SIG-M5 treated with dmso at 0.1 percent for 504 hours (cell line): ENCODE results near the gene PRKN.

Source experiments
- DNase-seq: peaks from one replicate; lab custom pipeline; 2025; ENCODE audit not compliant: unreplicated experiment; lab: John Stamatoyannopoulos, UW

The PRKN gene

DNA sequence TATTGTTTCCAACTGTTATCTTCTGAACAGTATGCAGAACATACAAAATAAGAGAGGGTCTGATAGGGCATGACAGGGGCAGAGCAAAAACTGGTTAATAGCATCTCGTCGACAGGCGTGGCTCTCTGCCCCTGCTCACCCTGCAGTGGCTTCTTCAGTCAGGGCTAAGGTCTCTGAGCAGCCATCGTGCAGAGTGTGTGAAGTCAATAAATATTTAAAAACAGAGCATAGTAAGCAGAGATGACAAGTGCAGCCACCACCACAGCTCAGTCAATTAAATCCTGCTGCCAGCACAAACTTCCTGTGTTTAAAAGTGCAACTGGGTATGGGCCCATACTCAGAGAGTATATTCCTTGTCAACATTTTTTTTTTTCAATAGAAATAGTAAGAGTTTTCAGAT is 1080.3 kb downstream of the PRKN start:
- DNase-seq, result no peak

DNA sequence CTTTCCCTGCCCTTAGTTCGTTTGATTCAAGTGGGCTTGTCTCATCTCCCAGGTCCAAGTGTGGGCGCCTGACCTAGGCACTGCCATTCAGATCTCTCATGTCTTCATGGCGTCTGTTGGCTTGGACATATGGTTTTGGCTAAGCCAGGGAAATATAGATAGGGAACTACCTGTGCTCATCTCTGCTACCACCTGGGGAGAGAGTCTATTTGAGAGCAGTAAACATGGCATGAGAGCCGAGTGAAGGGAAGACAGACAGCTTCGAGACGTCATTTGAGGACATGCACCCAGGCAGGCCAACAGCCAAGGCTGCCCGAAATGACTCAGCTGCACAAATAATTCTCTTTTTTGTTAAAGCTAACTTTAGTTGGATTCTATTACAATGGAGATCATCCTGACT is 1083.0 kb downstream of the PRKN start:
- DNase-seq, result no peak

DNA sequence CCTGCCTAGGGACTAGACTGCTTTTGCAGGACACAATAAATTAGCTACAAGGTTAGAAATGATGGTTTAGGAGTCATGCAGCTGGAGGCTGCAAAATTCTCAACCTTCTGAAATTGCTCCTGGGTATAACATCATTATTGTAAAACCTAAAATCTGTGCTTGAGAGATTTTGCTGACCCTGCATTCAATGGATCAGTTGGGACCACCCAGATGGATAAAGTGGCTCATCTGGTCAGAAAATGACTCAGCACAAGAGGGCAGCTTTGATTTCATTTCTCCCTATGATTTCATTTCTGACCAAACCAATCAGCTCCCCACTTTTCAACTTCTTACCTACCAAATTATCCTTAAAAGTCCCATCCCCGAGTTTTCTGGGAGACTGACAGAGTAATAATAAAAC is 1086.4 kb downstream of the PRKN start:
- no peak for DNase-seq

DNA sequence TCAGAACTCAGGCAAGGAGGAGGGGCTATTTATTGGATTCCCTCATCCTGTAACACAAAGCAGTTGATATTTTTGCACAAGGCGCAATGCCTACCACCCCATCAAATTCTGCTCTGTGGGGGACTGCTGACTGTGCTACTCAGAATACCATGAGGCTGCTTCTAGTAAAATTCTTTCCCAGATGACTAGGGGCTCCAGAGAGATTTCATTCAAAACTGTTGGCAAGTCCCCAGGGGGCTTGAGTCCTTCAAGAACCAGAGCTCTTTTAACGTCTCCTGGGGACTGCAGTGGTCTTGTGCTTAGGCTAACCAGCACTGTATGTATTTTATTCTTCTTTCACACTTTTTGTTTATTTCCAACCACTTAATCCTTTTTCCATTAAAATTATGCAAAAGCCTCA is 1087.8 kb downstream of the PRKN start:
- DNase-seq, result no peak

DNA sequence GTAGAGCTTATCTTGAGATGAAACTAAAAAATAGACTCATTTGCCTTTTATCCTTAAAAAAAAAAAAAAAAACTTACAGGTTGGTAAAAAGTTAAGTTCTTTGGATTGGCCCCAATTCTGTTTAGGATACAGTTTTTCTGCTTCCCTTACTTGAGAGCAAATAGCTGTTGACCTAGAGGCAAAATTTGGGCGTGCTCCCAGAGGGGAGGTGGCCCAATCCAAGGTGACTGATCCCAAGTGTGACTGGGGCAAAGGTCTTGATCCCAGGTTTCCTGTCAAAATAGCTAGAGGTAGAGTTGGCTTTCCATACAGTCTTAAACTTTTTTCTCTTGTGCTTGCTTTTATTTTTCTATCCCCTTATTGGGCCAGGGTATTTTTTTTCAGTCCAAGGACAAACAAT is 1089.9 kb downstream of the PRKN start:
- no peak for DNase-seq

DNA sequence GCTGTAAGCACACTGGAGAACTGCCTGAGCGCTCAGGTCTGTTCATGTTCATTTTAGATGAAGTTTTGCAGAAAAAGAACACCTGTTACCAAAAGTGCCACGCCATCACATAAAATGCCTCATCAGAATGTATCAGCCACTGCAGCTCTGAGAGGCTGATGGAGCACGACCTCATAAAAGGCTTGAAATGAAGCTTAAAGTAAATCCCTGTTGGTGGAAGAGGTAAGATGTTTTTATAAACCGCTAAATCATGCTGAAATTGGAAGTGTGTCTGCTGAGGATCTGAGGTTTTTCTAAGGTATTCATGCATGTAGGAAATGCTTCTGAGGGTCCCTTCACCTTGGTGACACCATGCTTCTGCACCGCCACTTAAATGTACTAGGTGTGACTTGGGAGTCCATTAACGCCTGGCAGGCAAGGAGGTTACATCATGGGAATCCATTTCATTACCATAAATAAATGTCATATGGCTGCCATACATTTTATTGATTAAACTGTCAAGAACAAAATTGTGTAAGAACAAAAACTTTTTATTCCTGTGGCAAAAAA is 1090.6 kb downstream of the PRKN start:
- DNase-seq, result no peak

DNA sequence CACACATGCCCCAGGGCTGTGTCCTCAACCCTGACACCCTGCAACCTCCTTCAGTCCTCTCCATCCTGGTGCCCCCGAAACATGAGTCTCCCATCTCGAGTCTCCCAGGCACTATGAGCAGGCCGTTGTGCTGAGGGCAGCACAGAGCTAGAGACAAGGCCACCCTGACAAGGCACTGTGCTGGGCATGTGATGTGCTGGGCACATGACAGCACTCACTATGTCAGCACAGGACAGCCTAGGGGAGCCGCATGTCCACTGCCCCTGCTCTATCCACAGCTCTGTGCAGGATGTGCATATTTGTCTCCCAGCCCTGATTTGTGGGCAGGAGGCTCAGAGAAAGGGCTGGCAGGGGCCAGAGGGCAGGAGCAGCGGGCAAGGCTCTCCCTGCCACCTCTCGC is 1091.6 kb downstream of the PRKN start:
- no peak for DNase-seq

DNA sequence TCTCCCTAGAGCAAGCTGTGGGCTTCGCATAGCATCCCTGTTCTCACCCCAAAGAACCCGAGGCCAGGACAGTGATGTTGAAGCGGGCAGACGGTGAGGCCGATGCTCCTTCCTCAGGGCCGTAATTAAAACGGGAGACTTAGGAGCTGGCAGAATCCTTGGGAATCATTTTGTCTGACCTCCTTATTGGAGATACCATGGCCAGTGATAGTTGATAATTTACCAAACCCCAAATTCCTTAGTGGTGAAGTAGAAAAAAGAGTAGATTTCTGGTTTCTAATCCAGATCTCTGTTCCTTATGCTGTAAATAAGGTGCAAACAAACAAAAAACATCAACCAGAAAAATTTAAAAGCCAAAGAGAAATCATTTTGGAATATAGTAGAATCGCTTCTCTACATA is 1092.7 kb downstream of the PRKN start:
- no peak for DNase-seq

DNA sequence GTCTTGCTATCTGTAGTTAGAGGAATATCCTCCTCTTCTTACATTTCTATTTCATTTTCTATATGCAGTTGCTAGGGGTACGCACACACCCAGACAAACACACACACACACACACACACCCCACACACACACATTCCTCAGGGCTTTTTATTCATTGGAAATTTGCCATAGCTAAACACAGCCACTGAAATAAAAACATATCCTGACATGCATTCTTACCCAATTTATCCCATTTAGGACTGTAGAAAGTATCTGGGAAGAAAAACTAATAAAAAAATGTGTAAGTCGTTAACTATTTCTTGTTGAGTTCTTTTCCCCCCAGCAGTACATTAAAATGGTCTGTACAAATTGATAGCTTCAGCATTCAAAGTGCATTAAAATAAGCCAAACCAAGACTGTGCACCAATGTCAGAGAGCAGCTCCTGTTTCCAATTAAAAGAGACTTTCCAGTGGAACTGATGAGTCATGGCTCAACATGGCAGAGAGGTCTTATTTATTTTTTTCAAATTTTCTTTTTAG is 1095.8 kb downstream of the PRKN start:
- DNase-seq, result no peak

DNA sequence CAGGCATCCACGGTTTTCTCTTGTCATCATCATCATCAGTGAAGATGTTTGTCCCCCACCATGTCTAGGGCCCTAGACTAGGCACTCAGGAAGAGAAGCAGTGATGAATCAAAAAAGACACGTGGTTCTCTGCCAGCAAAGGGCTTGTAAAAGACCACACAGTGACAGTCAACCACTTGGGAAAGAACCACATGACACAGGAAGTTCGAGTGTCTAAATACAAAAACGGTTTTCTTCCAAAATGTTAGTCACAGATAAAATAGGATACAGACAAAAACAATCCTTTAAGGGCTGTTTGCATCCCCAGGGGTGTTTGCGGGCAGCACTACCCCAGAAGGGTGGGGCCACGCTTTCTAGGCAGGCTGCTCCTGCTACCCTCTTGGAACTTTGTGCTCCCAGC is 1096.9 kb downstream of the PRKN start:
- DNase-seq, result no peak

DNA sequence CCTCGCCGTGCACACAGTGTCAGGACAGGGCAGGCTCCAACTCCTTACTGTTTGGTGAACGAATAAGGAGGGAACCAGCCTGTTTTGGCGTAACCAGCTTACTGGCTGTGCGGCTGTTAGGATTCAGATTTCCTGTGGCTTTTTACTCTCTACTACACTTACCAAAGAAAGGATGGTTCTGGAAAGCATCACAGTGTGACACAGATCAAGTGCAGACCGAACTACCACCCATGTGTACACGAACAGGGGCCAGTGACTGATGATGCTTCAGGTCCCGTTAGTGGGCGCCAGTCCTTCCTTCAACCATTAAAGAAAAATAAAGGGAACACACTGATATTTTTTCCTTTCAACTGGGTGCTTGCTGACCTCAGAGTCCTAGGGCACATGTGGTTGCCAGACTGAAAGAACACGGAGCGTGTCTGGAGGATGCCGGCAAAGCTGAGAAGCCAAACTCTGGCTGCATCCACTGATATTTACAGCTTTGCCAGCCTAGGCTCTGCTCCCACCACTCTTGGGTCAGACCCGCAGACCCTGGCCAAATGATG is 1101.4 kb downstream of the PRKN start:
- DNase-seq, result no peak

DNA sequence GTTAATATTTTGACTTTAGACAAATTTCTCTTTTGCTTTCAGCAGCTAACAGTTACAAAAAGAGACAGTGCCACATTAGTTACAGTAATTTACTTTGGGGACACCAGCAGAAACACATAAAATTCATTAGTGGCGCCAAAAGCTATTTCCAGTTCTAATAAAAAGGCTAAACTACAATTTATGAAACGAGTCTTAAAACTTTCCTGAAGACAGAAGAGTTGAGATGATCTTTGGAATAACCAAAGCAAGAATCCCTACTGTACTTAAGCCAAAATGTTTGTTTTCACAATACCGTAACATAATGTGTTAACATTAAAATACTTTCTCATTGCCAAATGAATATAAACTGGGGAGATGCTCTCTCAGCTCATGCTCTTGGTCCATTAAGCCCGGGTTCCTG is 1103.5 kb downstream of the PRKN start:
- DNase-seq, result no peak

DNA sequence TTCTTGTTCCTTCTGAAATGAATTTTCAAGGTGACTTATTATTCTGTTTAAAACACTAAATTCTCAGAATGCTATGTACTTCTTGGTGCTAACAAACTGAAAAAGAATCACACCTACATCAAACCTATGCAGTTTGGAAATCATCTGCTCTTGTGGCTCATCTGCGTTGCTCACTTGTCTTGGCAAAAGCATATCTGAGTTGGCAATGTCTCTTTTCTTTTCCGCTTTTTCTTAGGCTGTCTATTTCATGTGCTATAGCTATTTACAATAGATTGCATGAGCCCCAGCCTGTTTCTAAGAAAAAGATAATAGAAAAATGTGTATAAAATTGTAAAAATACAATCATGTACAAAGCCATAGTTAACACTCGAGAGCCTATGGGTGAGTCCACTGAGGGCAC is 1104.8 kb downstream of the PRKN start:
- DNase-seq, result no peak

DNA sequence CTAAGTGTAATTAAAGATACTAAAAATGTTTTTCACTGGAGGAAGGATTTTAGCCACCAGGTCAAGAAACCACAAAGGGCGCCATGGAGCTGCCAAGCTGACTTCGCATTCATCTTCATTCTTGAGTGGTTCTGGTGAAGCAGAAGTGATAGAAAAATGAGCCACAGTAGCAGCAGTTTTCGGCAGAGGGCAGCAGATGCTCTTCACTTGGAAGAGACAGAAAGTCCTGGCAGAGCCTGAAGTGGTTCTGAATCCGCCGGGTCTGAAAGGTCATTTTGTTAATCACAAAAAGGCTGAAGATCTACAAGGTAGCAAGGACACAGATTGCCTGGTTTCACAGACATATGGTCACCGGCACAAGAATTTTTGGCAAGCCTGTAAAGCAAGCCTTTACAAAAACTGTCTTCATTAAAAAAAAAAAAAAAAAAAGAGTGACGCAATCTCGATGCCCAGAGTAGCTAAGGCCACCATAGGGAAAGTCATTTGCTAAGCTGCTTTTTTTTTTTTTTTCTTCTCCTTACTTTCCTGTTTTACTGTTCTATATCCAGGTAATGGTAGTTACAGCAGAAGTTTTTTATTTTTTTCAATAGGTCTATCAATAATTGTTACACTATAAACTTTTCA is 1108.6 kb downstream of the PRKN start:
- DNase-seq, result peak; percentile 27

DNA sequence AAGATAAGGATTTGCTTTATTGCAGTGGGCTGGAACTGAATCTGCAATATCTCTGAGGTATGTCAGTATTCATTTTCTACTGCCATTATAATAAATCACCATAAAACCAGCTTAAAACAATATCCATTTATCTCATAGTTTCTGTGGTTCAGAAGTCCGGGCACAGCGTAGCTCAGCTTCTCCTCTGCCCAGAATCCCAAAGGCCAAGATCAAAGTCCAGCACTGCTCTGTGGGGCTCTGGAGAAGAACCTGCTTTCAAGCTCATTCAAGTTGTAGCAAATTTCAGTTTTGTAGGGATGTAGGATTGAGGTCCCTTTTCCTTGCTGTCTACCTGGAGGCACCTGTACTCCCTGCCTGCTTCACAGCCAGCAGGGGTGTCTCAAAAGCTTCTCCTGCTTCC is 1113.9 kb downstream of the PRKN start:
- DNase-seq, result no peak

DNA sequence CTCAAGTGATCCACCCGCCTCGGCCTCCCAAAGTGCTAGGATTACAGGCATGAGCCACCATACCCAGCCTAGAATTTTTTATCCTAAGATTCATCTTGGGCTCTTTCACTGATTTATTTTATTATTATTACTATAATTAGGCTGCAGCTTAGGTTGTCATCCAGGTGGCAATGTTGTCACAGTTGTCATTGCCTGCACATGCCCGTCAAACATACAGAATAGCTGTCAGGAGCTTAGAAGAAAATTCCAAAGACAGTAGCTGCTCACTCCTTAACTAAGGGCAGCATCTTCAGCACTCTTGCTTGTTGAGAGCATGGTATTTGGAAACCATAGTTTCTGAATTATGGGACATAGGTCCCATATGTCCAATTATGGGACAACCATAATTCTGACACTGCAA is 1118.8 kb downstream of the PRKN start:
- DNase-seq, result no peak

DNA sequence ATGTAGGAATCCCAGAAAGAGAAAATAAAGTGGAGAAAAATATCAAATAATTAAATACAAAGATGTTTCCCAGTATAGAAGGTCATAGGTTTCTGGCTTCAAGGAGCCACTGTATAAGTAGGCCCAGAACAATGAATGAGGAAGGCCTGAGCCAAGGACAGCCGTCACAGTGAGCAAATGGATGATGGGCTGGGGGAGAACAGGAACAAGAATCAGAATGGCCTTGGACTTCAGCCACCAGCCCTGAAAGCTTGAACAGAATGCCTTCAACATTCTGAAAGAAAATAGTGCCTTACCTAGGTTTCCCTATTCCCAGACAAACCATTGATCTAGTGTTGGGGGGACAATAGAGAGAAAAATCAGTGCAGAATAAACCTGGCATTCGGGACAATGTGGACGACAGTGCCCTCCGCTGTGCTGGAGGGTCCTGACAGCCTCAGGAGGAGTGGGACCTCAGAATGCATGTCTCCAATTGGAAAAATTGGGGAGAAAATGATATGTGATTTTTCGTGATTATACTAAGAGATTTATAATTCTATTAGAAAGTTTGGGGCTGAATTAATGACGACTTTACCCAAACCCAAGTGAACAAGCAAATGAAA is 1119.8 kb downstream of the PRKN start:
- no peak for DNase-seq

DNA sequence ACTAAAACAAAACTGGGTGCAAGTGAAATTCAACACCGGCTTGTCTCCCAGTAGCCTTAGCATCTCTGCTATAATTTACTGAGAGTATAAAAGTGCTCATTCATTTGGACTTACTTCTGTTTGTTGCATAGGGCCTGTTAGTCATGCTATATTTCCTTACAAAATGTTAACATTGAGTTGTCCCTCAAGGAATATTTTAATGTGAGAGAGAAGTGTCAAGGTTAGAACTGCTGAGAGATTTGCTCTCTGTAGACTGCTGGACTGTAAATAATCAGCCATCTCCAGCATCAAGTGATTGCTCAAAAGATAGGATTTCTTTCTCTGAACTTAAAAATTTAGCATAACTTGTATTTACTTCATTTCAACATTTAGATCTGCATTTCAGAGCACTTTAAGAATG is 1125.2 kb downstream of the PRKN start:
- no peak for DNase-seq

DNA sequence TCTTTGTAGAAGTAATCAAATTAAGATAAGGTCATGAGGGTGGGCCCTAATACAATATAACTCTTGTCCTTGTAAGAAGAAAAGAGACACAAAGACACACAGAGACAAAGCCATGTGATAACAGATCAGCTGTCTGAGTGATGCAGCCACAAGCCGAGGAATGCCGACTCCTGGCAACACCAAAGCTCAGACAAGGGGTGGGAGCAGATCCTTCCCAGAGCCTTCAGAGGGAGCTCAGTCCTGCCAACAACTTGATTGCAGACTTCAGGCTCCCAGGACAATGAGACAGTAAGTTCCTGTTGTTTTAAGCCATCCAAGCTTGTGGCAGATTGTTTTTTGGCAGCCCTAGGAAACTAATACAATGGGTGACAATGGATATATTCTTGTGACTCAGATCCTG is 1128.7 kb downstream of the PRKN start:
- no peak for DNase-seq

DNA sequence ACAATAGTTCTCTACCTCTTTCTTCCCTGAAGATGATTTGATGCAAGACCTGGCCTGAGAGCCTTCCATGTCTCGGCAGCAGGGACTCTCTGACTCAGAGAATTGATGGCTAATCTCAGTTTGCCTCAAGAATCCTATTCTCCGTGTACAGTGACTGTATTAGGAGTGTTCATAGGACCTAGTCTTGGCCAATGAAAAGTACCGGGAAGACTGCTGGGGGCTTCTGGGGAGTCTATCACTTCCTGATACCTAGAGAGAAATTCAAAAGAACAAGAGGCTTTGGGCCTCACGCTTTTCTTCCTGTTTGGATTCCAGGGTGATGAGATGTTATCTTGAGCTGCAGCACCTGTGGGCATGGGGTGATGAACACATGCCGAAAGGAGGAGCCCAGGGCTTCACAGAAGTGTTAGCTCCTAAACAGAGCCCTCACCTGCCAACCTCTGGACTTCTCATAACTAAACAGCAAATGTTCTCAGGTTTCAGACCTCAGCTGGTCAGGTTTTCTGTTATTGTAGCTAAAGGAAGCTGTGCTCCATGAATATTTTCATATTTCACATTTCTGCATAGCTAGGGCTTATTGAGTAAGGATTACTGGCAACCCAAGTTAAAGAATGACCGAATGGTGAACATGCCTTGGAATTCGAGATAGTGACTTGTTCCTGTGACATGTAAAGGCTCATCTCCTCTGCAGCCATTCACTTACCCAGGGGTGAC is 1130.6 kb downstream of the PRKN start:
- DNase-seq, result no peak

DNA sequence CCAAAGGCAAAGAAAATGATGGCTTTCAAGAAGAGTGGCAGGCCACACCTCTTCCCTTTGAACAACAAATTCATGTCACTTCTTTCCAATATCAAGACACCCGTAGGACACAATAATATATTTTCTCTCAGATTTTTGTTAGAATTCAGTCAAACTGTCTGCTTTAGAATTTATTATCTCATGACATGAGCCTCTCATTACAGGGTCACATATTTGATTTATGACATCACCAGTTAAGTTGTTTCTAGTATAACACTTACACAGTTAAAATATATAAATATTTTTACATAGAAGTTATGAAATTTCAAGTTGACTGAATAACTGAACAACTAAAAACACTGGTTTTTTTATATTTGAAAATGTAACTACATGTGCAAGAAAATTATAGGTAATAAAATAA is 1133.2 kb downstream of the PRKN start:
- no peak for DNase-seq
